Measurements from ENCODE around the gene PLPPR1. TPM values are rescaled to one million over a fixed set of nuclear protein-coding genes. Genes with fewer than 3 reads are reported as not detected.

Gene PLPPR1
- total RNA-seq, 1 donor: not detected

GRCh38 chr9:101367323-101367722 lies 338.8 kb downstream of the PLPPR1 start:
- no peaks in the 10 kb centered on the region for H3K4me1 ChIP-seq (ENCODE audit: insufficient read depth, low read length)
- H3K4me3 ChIP-seq (ENCODE audit: low read length): no peak overlapping the region
- no peaks in the 10 kb centered on the region for H3K9me3 ChIP-seq (ENCODE audit: low read depth, low read length)
- H3K27me3 ChIP-seq (ENCODE audit: insufficient read depth, low read length): no peaks in the 10 kb centered on the region

GRCh38 chr9:101369286-101369685 lies 340.8 kb downstream of the PLPPR1 start:
- Histone ChIP-seq H3K4me3 (ENCODE audit: low read length) (no peak overlapping the region), H3K4me1 (ENCODE audit: insufficient read depth, low read length) (no peaks in the 10 kb centered on the region), H3K27me3 (ENCODE audit: insufficient read depth, low read length) (no peaks in the 10 kb centered on the region), H3K9me3 (ENCODE audit: low read depth, low read length) (no peaks in the 10 kb centered on the region)

GRCh38 chr9:101369884-101370531 lies 341.5 kb downstream of the PLPPR1 start:
- no peak overlapping the region for H3K4me3 ChIP-seq (ENCODE audit: low read length)
- H3K27me3 ChIP-seq (ENCODE audit: insufficient read depth, low read length): no peaks in the 10 kb centered on the region
- no peaks in the 10 kb centered on the region for H3K4me1 ChIP-seq (ENCODE audit: insufficient read depth, low read length)
- H3K9me3 ChIP-seq (ENCODE audit: low read depth, low read length): no peaks in the 10 kb centered on the region

- H3K4me3 ChIP-seq (ENCODE audit: low read length): no peak overlapping the region
Observed at GRCh38 chr9:101371813-101372212, 343.3 kb downstream of the PLPPR1 start.

GRCh38 chr9:101372327-101373118 lies 344.0 kb downstream of the PLPPR1 start:
- Histone ChIP-seq H3K4me3 (ENCODE audit: low read length) (no peak overlapping the region), H3K27me3 (ENCODE audit: insufficient read depth, low read length) (no peaks in the 10 kb centered on the region)

More at GRCh38 chr9:101371813-101372212, 343.3 kb downstream of the PLPPR1 start:
- no peaks in the 10 kb centered on the region for H3K27me3 ChIP-seq (ENCODE audit: insufficient read depth, low read length)
- no peaks in the 10 kb centered on the region for H3K9me3 ChIP-seq (ENCODE audit: low read depth, low read length)
- H3K4me1 ChIP-seq (ENCODE audit: insufficient read depth, low read length): no peaks in the 10 kb centered on the region

More at GRCh38 chr9:101372327-101373118, 344.0 kb downstream of the PLPPR1 start:
- H3K4me1 ChIP-seq (ENCODE audit: insufficient read depth, low read length): no peaks in the 10 kb centered on the region
- no peaks in the 10 kb centered on the region for H3K9me3 ChIP-seq (ENCODE audit: low read depth, low read length)

Data from mononuclear cell (primary cell).